ENCODE results near the gene KDELR1. TPM values are rescaled to one million over a fixed set of nuclear protein-coding genes. Genes with fewer than 3 reads are reported as not detected.
A peak's percentile ranks its signal among the peaks of the same experiment; 100 is the strongest.

The KDELR1 gene
- total RNA-seq, 1 donor from 2014 or later = 213 TPM

GRCh38 chr19:48396016-48396823, 4.9 kb upstream of the KDELR1 start:
- Mint-ChIP-seq H3K4me3 (ENCODE audit: unreplicated experiment) (peak overlapping the region; percentile 69), H3K4me1 (ENCODE audit: low read depth, unreplicated experiment) (peaks cover 24% of the 10 kb centered on the region), H3K36me3 (ENCODE audit: unreplicated experiment) (no peaks in the 10 kb centered on the region), H3K9me3 (ENCODE audit: unreplicated experiment) (peaks cover 16% of the 10 kb centered on the region), H3K27me3 (ENCODE audit: unreplicated experiment) (peaks cover 21% of the 10 kb centered on the region), H3K27ac (ENCODE audit: unreplicated experiment) (no peak overlapping the region)
- TF ChIP-seq CTCF (IDR thresholded peaks at IDR 0.05; ENCODE audit: partially characterized antibody, unreplicated experiment) = no peak
- peak; percentile 63 for DNase-seq

- DNase-seq = no peak
- H3K9me3 Mint-ChIP-seq (ENCODE audit: unreplicated experiment) = peaks cover 16% of the 10 kb centered on the region
- no peaks in the 10 kb centered on the region for H3K36me3 Mint-ChIP-seq (ENCODE audit: unreplicated experiment)
- peak overlapping the region; percentile 82 for H3K4me3 Mint-ChIP-seq (ENCODE audit: unreplicated experiment)
- peaks cover 21% of the 10 kb centered on the region for H3K27me3 Mint-ChIP-seq (ENCODE audit: unreplicated experiment)
- no peak for TF ChIP-seq CTCF (IDR thresholded peaks at IDR 0.05; ENCODE audit: partially characterized antibody, unreplicated experiment)
- peaks cover 21% of the 10 kb centered on the region for H3K4me1 Mint-ChIP-seq (ENCODE audit: low read depth, unreplicated experiment)
- H3K27ac Mint-ChIP-seq (ENCODE audit: unreplicated experiment) = peak overlapping the region; percentile 28
These were observed 4.1 kb upstream of the KDELR1 start for GRCh38 chr19:48395499-48395898.

GRCh38 chr19:48395170-48395455, 3.8 kb upstream of the KDELR1 start:
- Mint-ChIP-seq H3K36me3 (ENCODE audit: unreplicated experiment) (no peaks in the 10 kb centered on the region), H3K27me3 (ENCODE audit: unreplicated experiment) (peaks cover 21% of the 10 kb centered on the region), H3K4me1 (ENCODE audit: low read depth, unreplicated experiment) (peaks cover 21% of the 10 kb centered on the region)

GRCh38 chr19:48394331-48395169, 3.2 kb upstream of the KDELR1 start:
- Mint-ChIP-seq H3K27me3 (ENCODE audit: unreplicated experiment) (peaks cover 18% of the 10 kb centered on the region), H3K4me1 (ENCODE audit: low read depth, unreplicated experiment) (peaks cover 21% of the 10 kb centered on the region)
- no peak for DNase-seq

More at GRCh38 chr19:48395170-48395455, 3.8 kb upstream of the KDELR1 start:
- H3K9me3 Mint-ChIP-seq (ENCODE audit: unreplicated experiment) = peaks cover 13% of the 10 kb centered on the region
- no peak for TF ChIP-seq CTCF (IDR thresholded peaks at IDR 0.05; ENCODE audit: partially characterized antibody, unreplicated experiment)
- peak overlapping the region; percentile 43 for H3K27ac Mint-ChIP-seq (ENCODE audit: unreplicated experiment)
- no peak for DNase-seq
- H3K4me3 Mint-ChIP-seq (ENCODE audit: unreplicated experiment) = peak overlapping the region; percentile 82

More at GRCh38 chr19:48394331-48395169, 3.2 kb upstream of the KDELR1 start:
- peak overlapping the region; percentile 94 for H3K27ac Mint-ChIP-seq (ENCODE audit: unreplicated experiment)
- H3K36me3 Mint-ChIP-seq (ENCODE audit: unreplicated experiment) = no peaks in the 10 kb centered on the region
- peaks cover 13% of the 10 kb centered on the region for H3K9me3 Mint-ChIP-seq (ENCODE audit: unreplicated experiment)
- TF ChIP-seq CTCF (IDR thresholded peaks at IDR 0.05; ENCODE audit: partially characterized antibody, unreplicated experiment) = no peak
- H3K4me3 Mint-ChIP-seq (ENCODE audit: unreplicated experiment) = peak overlapping the region; percentile 95

Data from glutamatergic neuron (in vitro differentiated cells).